ENCODE results near the gene HNRNPLL.

HNRNPLL gene

GRCh38 chr2:38547791-38548190 lies 54.9 kb downstream of the HNRNPLL start:
- Histone ChIP-seq H3K36me3 (ENCODE audit: control insufficient read depth in 2 of 2, insufficient read depth in 1 of 2, low read length in 2 of 2) (no peaks in the 10 kb centered on the region), H3K4me3 (ENCODE audit: low read depth, low read length) (no peak overlapping the region), H3K9me3 (ENCODE audit: control insufficient read depth, insufficient read depth, low read depth, low read length) (no peaks in the 10 kb centered on the region), H3K27ac (ENCODE audit: extremely low read depth, low read depth, low read length) (no peak overlapping the region), H3K4me1 (ENCODE audit: control insufficient read depth, insufficient read depth, low read length) (peaks cover 3% of the 10 kb centered on the region; the same call in 1 of the 2 replicates)
- ChIA-PET POLR2A (interaction anchor here (0.6 to 0.7 kb wide), 2 partner anchors 15 to 577 kb away, joined by 4 to 6 read pairs; no protein-coding TSS in a partner anchor), CTCF (interaction anchor here (0.7 to 1.2 kb wide), 4 partner anchors 9 to 232 kb away, joined by 3 to 4 read pairs (median 3); no protein-coding TSS in a partner anchor)
- TF ChIP-seq GLI2 (tag by site-specific recombination; IDR thresholded peaks at IDR 0.05; ENCODE audit: borderline replicate concordance, low read depth) (no peak), SALL2 (tag by site-specific recombination; IDR thresholded peaks at IDR 0.05; ENCODE audit: borderline replicate concordance) (no peak), ZNF184 (tag by site-specific recombination; IDR thresholded peaks at IDR 0.05) (no peak), GLIS2 (tag by site-specific recombination; IDR thresholded peaks at IDR 0.05) (no peak), ZNF707 (tag by site-specific recombination; IDR thresholded peaks at IDR 0.05) (no peak), ZNF341 (tag by site-specific recombination; IDR thresholded peaks at IDR 0.05; ENCODE audit: low read depth) (no peak), ZNF132 (tag by site-specific recombination; IDR thresholded peaks at IDR 0.05; ENCODE audit: borderline replicate concordance) (no peak), MZF1 (tag by site-specific recombination; IDR thresholded peaks at IDR 0.05; ENCODE audit: borderline replicate concordance) (no peak), ZNF138 (tag by site-specific recombination; IDR thresholded peaks at IDR 0.05; ENCODE audit: borderline replicate concordance) (no peak), ZSCAN4 (tag by site-specific recombination; IDR thresholded peaks at IDR 0.05) (no peak), ZNF23 (tag by site-specific recombination; IDR thresholded peaks at IDR 0.05; ENCODE audit: borderline replicate concordance) (no peak), ZNF114 (tag by site-specific recombination; IDR thresholded peaks at IDR 0.05) (no peak), ZNF335 (tag by site-specific recombination; conservative IDR thresholded peaks at IDR 0.05) (no peak), ZNF629 (tag by site-specific recombination; IDR thresholded peaks at IDR 0.05) (no peak)
- TF ChIP-seq, protein P1, sequence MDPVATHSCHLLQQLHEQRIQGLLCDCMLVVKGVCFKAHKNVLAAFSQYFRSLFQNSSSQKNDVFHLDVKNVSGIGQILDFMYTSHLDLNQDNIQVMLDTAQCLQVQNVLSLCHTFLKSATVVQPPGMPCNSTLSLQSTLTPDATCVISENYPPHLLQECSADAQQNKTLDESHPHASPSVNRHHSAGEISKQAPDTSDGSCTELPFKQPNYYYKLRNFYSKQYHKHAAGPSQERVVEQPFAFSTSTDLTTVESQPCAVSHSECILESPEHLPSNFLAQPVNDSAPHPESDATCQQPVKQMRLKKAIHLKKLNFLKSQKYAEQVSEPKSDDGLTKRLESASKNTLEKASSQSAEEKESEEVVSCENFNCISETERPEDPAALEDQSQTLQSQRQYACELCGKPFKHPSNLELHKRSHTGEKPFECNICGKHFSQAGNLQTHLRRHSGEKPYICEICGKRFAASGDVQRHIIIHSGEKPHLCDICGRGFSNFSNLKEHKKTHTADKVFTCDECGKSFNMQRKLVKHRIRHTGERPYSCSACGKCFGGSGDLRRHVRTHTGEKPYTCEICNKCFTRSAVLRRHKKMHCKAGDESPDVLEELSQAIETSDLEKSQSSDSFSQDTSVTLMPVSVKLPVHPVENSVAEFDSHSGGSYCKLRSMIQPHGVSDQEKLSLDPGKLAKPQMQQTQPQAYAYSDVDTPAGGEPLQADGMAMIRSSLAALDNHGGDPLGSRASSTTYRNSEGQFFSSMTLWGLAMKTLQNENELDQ (tag by site-specific recombination; IDR thresholded peaks at IDR 0.05; ENCODE audit: low read depth): no peak
- TF ChIP-seq, protein P2, sequence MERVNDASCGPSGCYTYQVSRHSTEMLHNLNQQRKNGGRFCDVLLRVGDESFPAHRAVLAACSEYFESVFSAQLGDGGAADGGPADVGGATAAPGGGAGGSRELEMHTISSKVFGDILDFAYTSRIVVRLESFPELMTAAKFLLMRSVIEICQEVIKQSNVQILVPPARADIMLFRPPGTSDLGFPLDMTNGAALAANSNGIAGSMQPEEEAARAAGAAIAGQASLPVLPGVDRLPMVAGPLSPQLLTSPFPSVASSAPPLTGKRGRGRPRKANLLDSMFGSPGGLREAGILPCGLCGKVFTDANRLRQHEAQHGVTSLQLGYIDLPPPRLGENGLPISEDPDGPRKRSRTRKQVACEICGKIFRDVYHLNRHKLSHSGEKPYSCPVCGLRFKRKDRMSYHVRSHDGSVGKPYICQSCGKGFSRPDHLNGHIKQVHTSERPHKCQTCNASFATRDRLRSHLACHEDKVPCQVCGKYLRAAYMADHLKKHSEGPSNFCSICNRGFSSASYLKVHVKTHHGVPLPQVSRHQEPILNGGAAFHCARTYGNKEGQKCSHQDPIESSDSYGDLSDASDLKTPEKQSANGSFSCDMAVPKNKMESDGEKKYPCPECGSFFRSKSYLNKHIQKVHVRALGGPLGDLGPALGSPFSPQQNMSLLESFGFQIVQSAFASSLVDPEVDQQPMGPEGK (tag by site-specific recombination; IDR thresholded peaks at IDR 0.05): no peak

GRCh38 chr2:38546585-38546984 lies 56.1 kb downstream of the HNRNPLL start:
- H3K4me1 ChIP-seq (ENCODE audit: control insufficient read depth, insufficient read depth, low read length): peaks cover 13% of the 10 kb centered on the region
- ChIA-PET CTCF (interaction anchor here (1.2 kb wide), 2 partner anchors 9 to 10 kb away, joined by 3 to 4 read pairs; no protein-coding TSS in a partner anchor), POLR2A (interaction anchor here (0.8 to 1.3 kb wide), 2 partner anchors 205 kb away, joined by 5 to 8 read pairs; partner anchors contain the start of gene SRSF7)
- H3K9me3 ChIP-seq (ENCODE audit: control insufficient read depth, insufficient read depth, low read depth, low read length): no peaks in the 10 kb centered on the region
- H3K27ac ChIP-seq (ENCODE audit: extremely low read depth, low read depth, low read length): no peak overlapping the region
- H3K4me3 ChIP-seq (ENCODE audit: low read depth, low read length): no peak overlapping the region
- H3K36me3 ChIP-seq (ENCODE audit: control insufficient read depth in 2 of 2, insufficient read depth in 1 of 2, low read length in 2 of 2): no peaks in the 10 kb centered on the region
- no peak for TF ChIP-seq ZNF292 (tag by site-specific recombination; IDR thresholded peaks at IDR 0.05; ENCODE audit: borderline replicate concordance, low read depth)
- no peak for TF ChIP-seq ZNF23 (tag by site-specific recombination; IDR thresholded peaks at IDR 0.05; ENCODE audit: borderline replicate concordance)
- no peak for TF ChIP-seq ZNF791 (tag by site-specific recombination; IDR thresholded peaks at IDR 0.05)
- TF ChIP-seq ZNF843 (tag by site-specific recombination; IDR thresholded peaks at IDR 0.05): no peak
- no peak for TF ChIP-seq ZNF239 (tag by site-specific recombination; IDR thresholded peaks at IDR 0.05)
- TF ChIP-seq ZXDB (tag by site-specific recombination; IDR thresholded peaks at IDR 0.05): no peak
- no peak for TF ChIP-seq GLI4 (tag by site-specific recombination; IDR thresholded peaks at IDR 0.05)
- TF ChIP-seq MEIS1 (CRISPR knock-in tag; IDR thresholded peaks at IDR 0.05; ENCODE audit: borderline replicate concordance): no peak
- no peak for TF ChIP-seq KLF8 (tag by site-specific recombination; IDR thresholded peaks at IDR 0.05)
- no peak for TF ChIP-seq TRIM28 (IDR thresholded peaks at IDR 0.05; ENCODE audit: borderline replicate concordance, low read length)
- TF ChIP-seq, protein P3, sequence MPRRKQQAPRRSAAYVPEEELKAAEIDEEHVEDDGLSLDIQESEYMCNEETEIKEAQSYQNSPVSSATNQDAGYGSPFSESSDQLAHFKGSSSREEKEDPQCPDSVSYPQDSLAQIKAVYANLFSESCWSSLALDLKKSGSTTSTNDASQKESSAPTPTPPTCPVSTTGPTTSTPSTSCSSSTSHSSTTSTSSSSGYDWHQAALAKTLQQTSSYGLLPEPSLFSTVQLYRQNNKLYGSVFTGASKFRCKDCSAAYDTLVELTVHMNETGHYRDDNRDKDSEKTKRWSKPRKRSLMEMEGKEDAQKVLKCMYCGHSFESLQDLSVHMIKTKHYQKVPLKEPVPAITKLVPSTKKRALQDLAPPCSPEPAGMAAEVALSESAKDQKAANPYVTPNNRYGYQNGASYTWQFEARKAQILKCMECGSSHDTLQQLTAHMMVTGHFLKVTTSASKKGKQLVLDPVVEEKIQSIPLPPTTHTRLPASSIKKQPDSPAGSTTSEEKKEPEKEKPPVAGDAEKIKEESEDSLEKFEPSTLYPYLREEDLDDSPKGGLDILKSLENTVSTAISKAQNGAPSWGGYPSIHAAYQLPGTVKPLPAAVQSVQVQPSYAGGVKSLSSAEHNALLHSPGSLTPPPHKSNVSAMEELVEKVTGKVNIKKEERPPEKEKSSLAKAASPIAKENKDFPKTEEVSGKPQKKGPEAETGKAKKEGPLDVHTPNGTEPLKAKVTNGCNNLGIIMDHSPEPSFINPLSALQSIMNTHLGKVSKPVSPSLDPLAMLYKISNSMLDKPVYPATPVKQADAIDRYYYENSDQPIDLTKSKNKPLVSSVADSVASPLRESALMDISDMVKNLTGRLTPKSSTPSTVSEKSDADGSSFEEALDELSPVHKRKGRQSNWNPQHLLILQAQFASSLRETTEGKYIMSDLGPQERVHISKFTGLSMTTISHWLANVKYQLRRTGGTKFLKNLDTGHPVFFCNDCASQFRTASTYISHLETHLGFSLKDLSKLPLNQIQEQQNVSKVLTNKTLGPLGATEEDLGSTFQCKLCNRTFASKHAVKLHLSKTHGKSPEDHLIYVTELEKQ (tag by site-specific recombination; IDR thresholded peaks at IDR 0.05; ENCODE audit: borderline replicate concordance): no peak
- no peak for TF ChIP-seq ZNF660 (tag by site-specific recombination; IDR thresholded peaks at IDR 0.05)

Measured in HEK293 (cell line).